GM12878 (cell line): Measurements from ENCODE around the gene BICDL2. TPM values are rescaled to one million over a fixed set of nuclear protein-coding genes. Genes with fewer than 3 reads are reported as not detected.
"Not testable (repeated sequence)": the region's sequence is repeated elsewhere in the genome, so short reads cannot be mapped to it uniquely, and the experiment has no call there.

Source experiments
- ATAC-seq: fragments of 200-7000 bp; cut with Tn5 transposase; 3 replicates; pipeline ENCODE4 v1.9.1; 2020; ENCODE audit warnings: mild to moderate bottlenecking, moderate library complexity
- BruUV-seq: library from RNA; stranded (reverse); fragments of 400-500 nt; replicated peaks from 2 replicates; lab custom pipeline; 2021; lab: Mats Ljungman, UMichigan
- CTCF ChIA-PET: fragments of 300-600 bp; sonication (Branson Sonifier 250); formaldehyde crosslinking; extraction: SDS; loops from one replicate; lab custom pipeline; 2021; ENCODE audit warnings: inconsistent platforms; lab: Yijun Ruan, JAX
- POLR2A ChIA-PET: fragments of 350-600 bp; formaldehyde crosslinking; extraction: SDS; loops from one replicate; lab custom pipeline; 2021; ENCODE audit warnings: inconsistent platforms; lab: Charles Lee
- RAD21 ChIA-PET: fragments of 300-600 bp; sonication (Branson Sonifier 250); formaldehyde crosslinking; loops from one replicate; lab custom pipeline; 2023; ENCODE audit warnings: antibody characterized with exemption; ENCODE audit not compliant: unreplicated experiment; lab: Charles Lee
- SMC1A ChIA-PET: fragments of 300-600 bp; sonication (Branson Sonifier 250); formaldehyde crosslinking; loops from one replicate; lab custom pipeline; 2023; ENCODE audit not compliant: unreplicated experiment, uncharacterized antibody; lab: Charles Lee
- DNase-seq: peaks from one replicate; pipeline ENCODE4 v3.0.0-alpha.2; 2011; ENCODE audit warnings: low read depth, low spot score
- FAIRE-seq: peaks from 3 replicates; lab custom pipeline; 2011; peaks lifted over from hg19 to GRCh38; lab: Jason Lieb, UNC
- H2AFZ ChIP-seq: 2 replicates; pipeline ENCODE4 v1.6.0; 2011; ENCODE audit warnings: low read depth, low read length, control low read depth; ENCODE audit not compliant: control insufficient read depth
- H3K27ac ChIP-seq: 2 replicates; pipeline ENCODE4 v1.5.1; 2011; ENCODE audit warnings: control low read depth; ENCODE audit not compliant: control insufficient read depth, insufficient read depth
- H3K27me3 ChIP-seq, 2 experiments: replicated peaks in 1 of 2; 2 replicates each; pipeline versions ENCODE4 v1.6.0 to v1.6.1; 2011; ENCODE audit warnings: low read length in 1 of 2; ENCODE audit not compliant: control insufficient read depth in 2 of 2, insufficient read depth in 2 of 2
- H3K36me3 ChIP-seq, 2 experiments: 2 replicates each; pipeline ENCODE4 v1.5.1; 2011; ENCODE audit warnings: low read length in 1 of 2; ENCODE audit not compliant: control insufficient read depth in 2 of 2, insufficient read depth in 2 of 2
- H3K4me1 ChIP-seq: 2 replicates; pipeline ENCODE4 v1.6.1; 2011; ENCODE audit warnings: mild to moderate bottlenecking, low read length, moderate library complexity, mixed read lengths; ENCODE audit not compliant: control insufficient read depth, insufficient read depth
- H3K4me2 ChIP-seq: 2 replicates; pipeline ENCODE4 v1.6.0; 2011; ENCODE audit warnings: control low read depth; ENCODE audit not compliant: control insufficient read depth, insufficient read depth
- H3K4me3 ChIP-seq: fragments of 200-600 bp; sonication (generic); 2 replicates; pipeline ENCODE4 v1.5.1; 2016
- H3K79me2 ChIP-seq: 2 replicates; pipeline ENCODE4 v1.6.0; 2011; ENCODE audit warnings: low read length; ENCODE audit not compliant: control insufficient read depth, insufficient read depth
- H3K9ac ChIP-seq: 2 replicates; pipeline ENCODE4 v1.8.0; 2011; ENCODE audit warnings: low read length, control low read depth, mixed read lengths; ENCODE audit not compliant: control insufficient read depth, insufficient read depth
- H3K9me3 ChIP-seq: replicated peaks from 3 replicates; pipeline ENCODE4 v1.5.1; 2011; ENCODE audit warnings: mild to moderate bottlenecking, low read length; ENCODE audit not compliant: control insufficient read depth, insufficient read depth
- H4K20me1 ChIP-seq: 2 replicates; pipeline ENCODE4 v1.6.0; 2011; ENCODE audit not compliant: control insufficient read depth, insufficient read depth
- CBFB ChIP-seq: IDR thresholded peaks from 2 replicates; pipeline ENCODE4 v1.6.1; 2016; ENCODE audit warnings: antibody characterized with exemption, low read depth
- GABPA ChIP-seq: IDR thresholded peaks from 2 replicates; pipeline ENCODE4 v1.6.1; 2014; ENCODE audit warnings: antibody characterized with exemption, low read depth, mild to moderate bottlenecking, inconsistent platforms
- PAX5 ChIP-seq: IDR thresholded peaks from 2 replicates; pipeline ENCODE4 v1.6.1; 2011; ENCODE audit warnings: low read depth, low read length, borderline replicate concordance
- POLR2AphosphoS2 ChIP-seq: IDR thresholded peaks from 2 replicates; pipeline ENCODE4 v1.6.1; 2011; ENCODE audit warnings: low read depth, mild to moderate bottlenecking, low read length, improper control_type of control experiment, moderate library complexity
- WGBS: methylation state at CpG from one replicate; pipeline ENCODE4 v1.1.6; 2016; ENCODE audit warnings: low lambda C conversion rate; ENCODE audit not compliant: insufficient replicate concordance, insufficient coverage; ENCODE audit errors: missing lambda C conversion rate; 5-methylcytosine and 5-hydroxymethylcytosine counted together
- in situ Hi-C: fragments of 300-500 bp; cut with MboI; formaldehyde crosslinking; loops from 9 replicates; pipeline ENCODE4 v1.14.3; 2018; ENCODE audit warnings: mixed read lengths
- intact Hi-C: fragments of 100-400 bp; cut with micrococcal nuclease; formaldehyde crosslinking; loops from one replicate; pipeline ENCODE4 v1.14.2; 2022; ENCODE audit not compliant: unreplicated experiment
- polyA plus RNA-seq, 11 experiments: library from polyadenylated mRNA; depleted of rRNA in 4 of 11; unstranded in 6 of 11; stranded (reverse) in 5 of 11; fragments of >200 nt; fragmentation: Nextera tagmentation in 4 of 11; fragmentation: Illumina TruSeq in 1 of 11; extraction: Ambion mirVana in 4 of 11; extraction: Trizol in 1 of 11; gene quantifications; 1 replicate in 1 of 11; 2 replicates in 10 of 11; pipeline versions ENCODE4 v1.2.1 to v1.2.3, GENCODE V29; 2011 to 2016; ENCODE audit warnings: inconsistent platforms in 2 of 11, missing spikeins in 2 of 11, low read depth in 1 of 11
- total RNA-seq, 4 experiments: library from RNA; depleted of rRNA in 3 of 4; stranded (reverse); fragments of >200 nt in 3 of 4; fragmentation: Illumina TruSeq in 1 of 4; extraction: Trizol in 1 of 4; gene quantifications; 2 replicates each; pipeline versions ENCODE4 v1.2.1 to v1.2.3, GENCODE V29; 2013 to 2021
- TF ChIP-seq, protein P1 (sequence below): fragments of 450-650 bp; formaldehyde crosslinking; IDR thresholded peaks from 2 replicates; pipeline ENCODE4 v1.4.0; 2020; ENCODE audit warnings: mild to moderate bottlenecking, moderate library complexity
- TF ChIP-seq, protein P2 (sequence below): fragments of 450-650 bp; formaldehyde crosslinking; IDR thresholded peaks from 2 replicates; pipeline ENCODE4 v1.5.0; 2022; ENCODE audit warnings: mild to moderate bottlenecking, missing genetic modification characterization

The BICDL2 gene
- total and polyA plus RNA-seq, 10 of the 15 experiments (the other 5 are each of a cell fraction or from before 2014, with no cell fraction given), result not detected

DNA sequence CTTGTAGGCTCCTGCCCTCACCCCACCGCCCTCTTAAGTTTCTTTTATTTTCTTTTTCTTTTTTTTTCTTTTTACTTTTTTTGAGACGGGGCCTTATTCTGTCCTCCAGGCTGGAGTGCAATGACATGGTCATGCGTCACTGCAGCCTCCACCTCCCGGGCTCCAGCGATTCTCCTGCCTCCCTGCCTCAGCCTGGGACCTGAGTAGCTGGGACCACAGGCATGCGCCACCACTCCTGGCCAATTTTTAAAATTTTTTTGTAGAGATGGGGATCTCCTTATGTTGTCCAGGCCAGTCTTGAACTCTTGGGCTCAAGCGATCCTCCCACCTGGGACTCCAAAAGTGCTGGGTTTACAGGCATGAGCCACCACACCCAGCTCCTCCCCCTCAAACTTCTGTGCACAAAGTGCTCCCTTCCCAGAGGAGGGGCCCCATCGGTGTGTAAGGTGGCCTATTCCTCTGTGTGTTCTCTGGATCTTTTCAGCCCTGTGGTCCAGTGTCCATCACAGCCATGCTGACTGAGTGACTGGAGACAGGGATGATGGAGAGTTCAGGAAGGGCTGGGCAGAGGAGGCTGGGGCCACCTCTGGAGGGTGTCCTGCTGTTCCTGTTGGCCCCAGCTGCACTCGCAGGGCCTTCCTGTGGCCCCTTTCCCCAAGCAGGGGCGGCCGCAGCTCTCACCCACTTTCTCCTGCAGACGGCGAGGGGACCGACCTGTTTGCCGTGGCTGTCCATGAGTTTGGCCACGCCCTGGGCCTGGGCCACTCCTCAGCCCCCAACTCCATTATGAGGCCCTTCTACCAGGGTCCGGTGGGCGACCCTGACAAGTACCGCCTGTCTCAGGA is 19.8 kb upstream of the BICDL2 start:
- H2AFZ ChIP-seq, result no peak overlapping the region
- ChIA-PET POLR2A (no interaction called here), CTCF (interaction anchor here (1.5 to 1.7 kb wide), 3 partner anchors 25 to 73 kb away, joined by 4 to 8 read pairs (median 5); no protein-coding TSS in a partner anchor), SMC1A (interaction anchor here (1.7 kb wide), 1 partner anchor 24 kb away, joined by 5 read pairs; no protein-coding TSS in a partner anchor), RAD21 (interaction anchor here (1.0 kb wide), 1 partner anchor 73 kb away, joined by 3 read pairs; no protein-coding TSS in a partner anchor)
- H3K9me3 ChIP-seq, result no peaks in the 10 kb centered on the region
- H3K9ac ChIP-seq, result no peak overlapping the region
- DNase-seq (no peak), ATAC-seq (no peak), FAIRE-seq (no peak)
- no peak overlapping the region for H3K4me2 ChIP-seq
- intact Hi-C loops (no loop called here), in situ Hi-C loops (no loop called here)
- BruUV-seq, result no TSS peak
- no peak overlapping the region for H3K4me3 ChIP-seq
- no peaks in the 10 kb centered on the region for H3K79me2 ChIP-seq
- no peaks in the 10 kb centered on the region for H4K20me1 ChIP-seq
- no peak overlapping the region for H3K27ac ChIP-seq
- TF ChIP-seq GABPA (no peak), PAX5 (no peak), POLR2AphosphoS2 (no peak), CBFB (no peak)
- TF ChIP-seq, protein P1, sequence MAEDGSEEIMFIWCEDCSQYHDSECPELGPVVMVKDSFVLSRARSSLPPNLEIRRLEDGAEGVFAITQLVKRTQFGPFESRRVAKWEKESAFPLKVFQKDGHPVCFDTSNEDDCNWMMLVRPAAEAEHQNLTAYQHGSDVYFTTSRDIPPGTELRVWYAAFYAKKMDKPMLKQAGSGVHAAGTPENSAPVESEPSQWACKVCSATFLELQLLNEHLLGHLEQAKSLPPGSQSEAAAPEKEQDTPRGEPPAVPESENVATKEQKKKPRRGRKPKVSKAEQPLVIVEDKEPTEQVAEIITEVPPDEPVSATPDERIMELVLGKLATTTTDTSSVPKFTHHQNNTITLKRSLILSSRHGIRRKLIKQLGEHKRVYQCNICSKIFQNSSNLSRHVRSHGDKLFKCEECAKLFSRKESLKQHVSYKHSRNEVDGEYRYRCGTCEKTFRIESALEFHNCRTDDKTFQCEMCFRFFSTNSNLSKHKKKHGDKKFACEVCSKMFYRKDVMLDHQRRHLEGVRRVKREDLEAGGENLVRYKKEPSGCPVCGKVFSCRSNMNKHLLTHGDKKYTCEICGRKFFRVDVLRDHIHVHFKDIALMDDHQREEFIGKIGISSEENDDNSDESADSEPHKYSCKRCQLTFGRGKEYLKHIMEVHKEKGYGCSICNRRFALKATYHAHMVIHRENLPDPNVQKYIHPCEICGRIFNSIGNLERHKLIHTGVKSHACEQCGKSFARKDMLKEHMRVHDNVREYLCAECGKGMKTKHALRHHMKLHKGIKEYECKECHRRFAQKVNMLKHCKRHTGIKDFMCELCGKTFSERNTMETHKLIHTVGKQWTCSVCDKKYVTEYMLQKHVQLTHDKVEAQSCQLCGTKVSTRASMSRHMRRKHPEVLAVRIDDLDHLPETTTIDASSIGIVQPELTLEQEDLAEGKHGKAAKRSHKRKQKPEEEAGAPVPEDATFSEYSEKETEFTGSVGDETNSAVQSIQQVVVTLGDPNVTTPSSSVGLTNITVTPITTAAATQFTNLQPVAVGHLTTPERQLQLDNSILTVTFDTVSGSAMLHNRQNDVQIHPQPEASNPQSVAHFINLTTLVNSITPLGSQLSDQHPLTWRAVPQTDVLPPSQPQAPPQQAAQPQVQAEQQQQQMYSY (CRISPR knock-in tag), result no peak
- TF ChIP-seq, protein P2, sequence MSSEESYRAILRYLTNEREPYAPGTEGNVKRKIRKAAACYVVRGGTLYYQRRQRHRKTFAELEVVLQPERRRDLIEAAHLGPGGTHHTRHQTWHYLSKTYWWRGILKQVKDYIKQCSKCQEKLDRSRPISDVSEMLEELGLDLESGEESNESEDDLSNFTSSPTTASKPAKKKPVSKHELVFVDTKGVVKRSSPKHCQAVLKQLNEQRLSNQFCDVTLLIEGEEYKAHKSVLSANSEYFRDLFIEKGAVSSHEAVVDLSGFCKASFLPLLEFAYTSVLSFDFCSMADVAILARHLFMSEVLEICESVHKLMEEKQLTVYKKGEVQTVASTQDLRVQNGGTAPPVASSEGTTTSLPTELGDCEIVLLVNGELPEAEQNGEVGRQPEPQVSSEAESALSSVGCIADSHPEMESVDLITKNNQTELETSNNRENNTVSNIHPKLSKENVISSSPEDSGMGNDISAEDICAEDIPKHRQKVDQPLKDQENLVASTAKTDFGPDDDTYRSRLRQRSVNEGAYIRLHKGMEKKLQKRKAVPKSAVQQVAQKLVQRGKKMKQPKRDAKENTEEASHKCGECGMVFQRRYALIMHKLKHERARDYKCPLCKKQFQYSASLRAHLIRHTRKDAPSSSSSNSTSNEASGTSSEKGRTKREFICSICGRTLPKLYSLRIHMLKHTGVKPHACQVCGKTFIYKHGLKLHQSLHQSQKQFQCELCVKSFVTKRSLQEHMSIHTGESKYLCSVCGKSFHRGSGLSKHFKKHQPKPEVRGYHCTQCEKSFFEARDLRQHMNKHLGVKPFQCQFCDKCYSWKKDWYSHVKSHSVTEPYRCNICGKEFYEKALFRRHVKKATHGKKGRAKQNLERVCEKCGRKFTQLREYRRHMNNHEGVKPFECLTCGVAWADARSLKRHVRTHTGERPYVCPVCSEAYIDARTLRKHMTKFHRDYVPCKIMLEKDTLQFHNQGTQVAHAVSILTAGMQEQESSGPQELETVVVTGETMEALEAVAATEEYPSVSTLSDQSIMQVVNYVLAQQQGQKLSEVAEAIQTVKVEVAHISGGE (CRISPR knock-in tag), result no peak
- no peaks in the 10 kb centered on the region for H3K36me3 ChIP-seq
- peaks cover 16% of the 10 kb centered on the region for H3K4me1 ChIP-seq
- H3K27me3 ChIP-seq, result no peaks in the 10 kb centered on the region
- WGBS, result 72% methylated on average over 18 of the region's 19 CpGs

DNA sequence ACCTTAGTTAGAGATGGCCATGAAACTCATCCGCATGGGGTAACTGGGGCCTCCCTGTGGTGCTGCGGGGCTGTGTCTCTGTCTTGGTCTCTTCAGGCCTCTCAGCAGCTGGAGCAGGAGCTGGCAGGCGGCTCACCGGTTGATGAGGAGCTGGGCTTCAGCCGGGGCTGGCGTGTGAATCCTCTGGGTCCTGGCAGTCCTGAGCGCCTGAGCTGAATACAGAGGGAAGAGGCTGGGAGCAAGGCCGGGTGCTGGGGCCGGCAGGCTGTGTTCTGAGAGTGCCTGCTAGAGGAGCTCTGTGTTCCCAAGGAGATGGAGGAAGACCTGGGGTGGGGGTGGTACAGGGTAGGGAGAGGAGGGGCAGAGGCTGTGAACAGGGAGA is 19.0 kb upstream of the BICDL2 start:
- Histone ChIP-seq H3K4me2 (0 out of 2 replicates have a peak overlapping the region, but pooled peaks have one; percentile 9), H3K4me1 (peaks cover 16% of the 10 kb centered on the region)
- ATAC-seq, FAIRE-seq, H3K27me3 ChIP-seq, BruUV-seq, H3K36me3 ChIP-seq, H2AFZ ChIP-seq, H3K27ac ChIP-seq, in situ Hi-C loops, intact Hi-C loops, H4K20me1 ChIP-seq, POLR2A ChIA-PET, H3K79me2 ChIP-seq, H3K4me3 ChIP-seq, DNase-seq, H3K9me3 ChIP-seq, H3K9ac ChIP-seq: not testable (repeated sequence)
- WGBS, result 90% methylated on average over 9 of the region's 9 CpGs
- CTCF ChIA-PET, result interaction anchor here (1.7 kb wide), 2 partner anchors 24 to 52 kb away, joined by 4 to 5 read pairs; no protein-coding TSS in a partner anchor
- SMC1A ChIA-PET, result interaction anchor here (1.7 kb wide), 1 partner anchor 23 kb away, joined by 5 read pairs; no protein-coding TSS in a partner anchor
- RAD21 ChIA-PET, result interaction anchor here (1.0 kb wide), 1 partner anchor 74 kb away, joined by 3 read pairs; no protein-coding TSS in a partner anchor
